C4-2B (cell line): ENCODE measurements around the gene LHX8.

ENCODE experiments used
- H3K27ac ChIP-seq: fragments of 450-650 bp; 2 replicates; pipeline ENCODE4 v1.5.1; 2017
- CTCF ChIP-seq: fragments of 450-650 bp; conservative IDR thresholded peaks from 2 replicates; pipeline ENCODE4 v1.5.1; 2017; ENCODE audit warnings: mild to moderate bottlenecking
- ZFX ChIP-seq: fragments of 450-650 bp; IDR thresholded peaks from 2 replicates; pipeline ENCODE4 v1.6.1; 2017

Gene LHX8

GRCh38 chr1:75115654-75116053, 18.5 kb upstream of the LHX8 start:
- H3K27ac ChIP-seq, result no peak overlapping the region
- no peak for TF ChIP-seq ZFX
- no peak for TF ChIP-seq CTCF

GRCh38 chr1:75123756-75124155, 10.4 kb upstream of the LHX8 start:
- no peak overlapping the region for H3K27ac ChIP-seq
- TF ChIP-seq ZFX, result no peak
- TF ChIP-seq CTCF, result no peak

GRCh38 chr1:75124510-75124909, 9.7 kb upstream of the LHX8 start:
- TF ChIP-seq ZFX (no peak), CTCF (no peak)
- H3K27ac ChIP-seq, result no peak overlapping the region

GRCh38 chr1:75125161-75125726, 8.9 kb upstream of the LHX8 start:
- no peak overlapping the region for H3K27ac ChIP-seq
- TF ChIP-seq CTCF, result no peak
- no peak for TF ChIP-seq ZFX

- no peak overlapping the region for H3K27ac ChIP-seq
- TF ChIP-seq ZFX, result no peak
- no peak for TF ChIP-seq CTCF
Observed at GRCh38 chr1:75126611-75127101, 7.5 kb upstream of the LHX8 start.

- H3K27ac ChIP-seq, result no peak overlapping the region
- no peak for TF ChIP-seq ZFX
- 0 out of 2 replicates have a peak, but pooled peaks have one; percentile 7 for TF ChIP-seq CTCF
Observed at GRCh38 chr1:75127916-75128717, 6.1 kb upstream of the LHX8 start.

GRCh38 chr1:75129660-75129982, 4.6 kb upstream of the LHX8 start:
- H3K27ac ChIP-seq, result no peak overlapping the region
- TF ChIP-seq ZFX, result no peak
- no peak for TF ChIP-seq CTCF
